Panc1 (cell line): ENCODE measurements around the gene RPS6KA1. TPM values are rescaled to one million over a fixed set of nuclear protein-coding genes. Genes with fewer than 3 reads are reported as not detected.

Source experiments
- ATAC-seq: fragments of 200-7000 bp; cut with Tn5 transposase; 2 replicates; pipeline ENCODE4 v1.9.1; 2020; ENCODE audit warnings: mild to moderate bottlenecking, moderate library complexity
- BruUV-seq: library from RNA; stranded (reverse); fragments of 400-500 nt; replicated peaks from 2 replicates; lab custom pipeline; 2021; lab: Mats Ljungman, UMichigan
- CTCF ChIA-PET: fragments of 300-600 bp; sonication (Branson Sonifier 250); formaldehyde crosslinking; loops from one replicate; lab custom pipeline; 2022; ENCODE audit warnings: antibody characterized with exemption; lab: Charles Lee
- POLR2A ChIA-PET: fragments of 300-600 bp; sonication (Branson Sonifier 250); formaldehyde crosslinking; loops from one replicate; lab custom pipeline; 2022; ENCODE audit warnings: antibody characterized with exemption; lab: Charles Lee
- DNase-seq: peaks from one replicate; pipeline ENCODE4 v3.0.0-alpha.2; 2010; ENCODE audit warnings: low read depth, low spot score
- H3K27ac ChIP-seq: 2 replicates; pipeline ENCODE4 v1.5.1; 2011; ENCODE audit warnings: mild to moderate bottlenecking, low read length, inconsistent platforms
- H3K27me3 ChIP-seq: fragments of 200-500 bp; sonication (Bioruptor generic); 2 replicates; pipeline ENCODE4 v1.6.0; 2014; ENCODE audit warnings: low read length, inconsistent platforms; ENCODE audit not compliant: control insufficient read depth, insufficient read depth
- H3K36me3 ChIP-seq: fragments of 200-500 bp; sonication (Bioruptor generic); 2 replicates; pipeline ENCODE4 v1.5.1; 2014; ENCODE audit warnings: inconsistent platforms, mild to moderate bottlenecking, low read length, moderate library complexity; ENCODE audit not compliant: control insufficient read depth, insufficient read depth
- H3K4me1 ChIP-seq: 2 replicates; pipeline ENCODE4 v1.5.1; 2011; ENCODE audit warnings: inconsistent platforms, mild to moderate bottlenecking, low read length, moderate library complexity; ENCODE audit not compliant: control insufficient read depth, insufficient read depth
- H3K4me3 ChIP-seq, 2 experiments: 2 replicates each; pipeline ENCODE4 v1.5.1; 2011 to 2012; ENCODE audit warnings: low read depth in 2 of 2, low read length in 2 of 2, mild to moderate bottlenecking in 2 of 2, inconsistent platforms in 1 of 2, moderate library complexity in 1 of 2
- H3K9me3 ChIP-seq: fragments of 200-500 bp; sonication (Bioruptor generic); 2 replicates; pipeline ENCODE4 v1.5.1; 2014; ENCODE audit warnings: low read depth, mild to moderate bottlenecking, inconsistent platforms, low read length, moderate library complexity; ENCODE audit not compliant: control insufficient read depth, insufficient read depth
- POLR2AphosphoS5 ChIP-seq: IDR thresholded peaks from 2 replicates; pipeline ENCODE4 v1.6.1; 2012; ENCODE audit warnings: mild to moderate bottlenecking, low read depth, low read length, moderate library complexity
- REST ChIP-seq, 2 experiments: IDR thresholded peaks; 2 replicates each; pipeline ENCODE4 v1.6.1; 2011 to 2012; ENCODE audit warnings: low read depth in 2 of 2, control low read depth in 1 of 2, low read length in 1 of 2, mild to moderate bottlenecking in 1 of 2, moderate library complexity in 1 of 2; ENCODE audit not compliant: insufficient read depth in 1 of 2
- SIN3A ChIP-seq: IDR thresholded peaks from 2 replicates; pipeline ENCODE4 v1.6.1; 2012; ENCODE audit warnings: low read depth, mild to moderate bottlenecking, low read length, moderate library complexity, borderline replicate concordance; ENCODE audit not compliant: insufficient read depth
- TCF7L2 ChIP-seq: IDR thresholded peaks from 2 replicates; pipeline ENCODE4 v1.6.1; 2011; ENCODE audit warnings: mild to moderate bottlenecking, low read depth, low read length, inconsistent platforms
- in situ Hi-C: cut with HindIII; loops from 2 replicates; pipeline ENCODE4 v1.10.0; 2016; ENCODE audit warnings: low sequenced_read_pairs, low pct_unique_long_range_greater_than_20kb
- intact Hi-C: fragments of 100-400 bp; cut with micrococcal nuclease; formaldehyde crosslinking; loops from one replicate; pipeline ENCODE4 v1.10.0; 2022; ENCODE audit not compliant: unreplicated experiment
- total RNA-seq: library from RNA; stranded (reverse); gene quantifications from one replicate; pipeline ENCODE4 v1.2.1, GENCODE V29; 2021; ENCODE audit not compliant: unreplicated experiment
- TF ChIP-seq, protein P1 (sequence below): fragments of 450-650 bp; IDR thresholded peaks from 2 replicates; pipeline ENCODE4 v1.5.1; 2017; ENCODE audit warnings: mild to moderate bottlenecking

Gene RPS6KA1
- total RNA-seq, 1 experiment from 2014 or later, result 44.0 TPM

DNA sequence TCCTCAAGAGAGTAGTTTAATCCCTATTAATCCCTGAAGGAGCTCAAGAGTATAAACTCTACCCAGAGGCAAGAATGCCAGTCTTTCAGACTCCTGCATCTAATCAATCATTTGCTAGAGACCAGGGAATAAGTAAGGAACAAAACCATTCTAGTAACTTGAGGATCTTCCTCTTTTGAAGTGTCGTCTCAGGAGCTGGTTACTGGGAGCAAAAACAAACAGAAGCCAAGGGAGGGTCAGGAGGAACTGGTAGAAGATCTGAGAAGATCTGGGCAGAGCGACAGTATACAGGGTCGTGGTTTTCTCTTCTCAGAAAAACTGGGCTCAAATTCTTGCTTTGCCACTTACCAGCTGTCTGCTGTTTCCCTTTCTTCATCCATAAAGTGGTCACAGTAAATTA, 69.3 kb downstream of the RPS6KA1 start:
- BruUV-seq, result no TSS peak
- Histone ChIP-seq H3K27me3 (no peaks in the 10 kb centered on the region), H3K9me3 (no peaks in the 10 kb centered on the region), H3K4me3 (no peak overlapping the region), H3K4me1 (peaks cover 7% of the 10 kb centered on the region; the same call in 1 of the 2 replicates), H3K27ac (no peak overlapping the region), H3K36me3 (no peaks in the 10 kb centered on the region)
- ChIA-PET CTCF (interaction anchor here (0.7 to 1.0 kb wide), 5 partner anchors 34 to 271 kb away, joined by 3 to 5 read pairs (median 4); no protein-coding TSS in a partner anchor), POLR2A (no interaction called here)
- no peak for ATAC-seq
- in situ Hi-C loops (no loop called here), intact Hi-C loops (no loop called here)
- TF ChIP-seq POLR2AphosphoS5, result no peak
- no peak for TF ChIP-seq TCF7L2
- no peak for TF ChIP-seq REST (IDR thresholded peaks at IDR 0.05; ENCODE audit: insufficient read depth in 1 of 2, low read depth in 2 of 2, low read length in 1 of 2)
- TF ChIP-seq SIN3A, result no peak
- TF ChIP-seq, protein P1, sequence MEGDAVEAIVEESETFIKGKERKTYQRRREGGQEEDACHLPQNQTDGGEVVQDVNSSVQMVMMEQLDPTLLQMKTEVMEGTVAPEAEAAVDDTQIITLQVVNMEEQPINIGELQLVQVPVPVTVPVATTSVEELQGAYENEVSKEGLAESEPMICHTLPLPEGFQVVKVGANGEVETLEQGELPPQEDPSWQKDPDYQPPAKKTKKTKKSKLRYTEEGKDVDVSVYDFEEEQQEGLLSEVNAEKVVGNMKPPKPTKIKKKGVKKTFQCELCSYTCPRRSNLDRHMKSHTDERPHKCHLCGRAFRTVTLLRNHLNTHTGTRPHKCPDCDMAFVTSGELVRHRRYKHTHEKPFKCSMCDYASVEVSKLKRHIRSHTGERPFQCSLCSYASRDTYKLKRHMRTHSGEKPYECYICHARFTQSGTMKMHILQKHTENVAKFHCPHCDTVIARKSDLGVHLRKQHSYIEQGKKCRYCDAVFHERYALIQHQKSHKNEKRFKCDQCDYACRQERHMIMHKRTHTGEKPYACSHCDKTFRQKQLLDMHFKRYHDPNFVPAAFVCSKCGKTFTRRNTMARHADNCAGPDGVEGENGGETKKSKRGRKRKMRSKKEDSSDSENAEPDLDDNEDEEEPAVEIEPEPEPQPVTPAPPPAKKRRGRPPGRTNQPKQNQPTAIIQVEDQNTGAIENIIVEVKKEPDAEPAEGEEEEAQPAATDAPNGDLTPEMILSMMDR, result no peak
- no peak for DNase-seq

- ChIA-PET CTCF (interaction anchor here (0.5 to 4.4 kb wide), 7 partner anchors 12 to 212 kb away, joined by 4 to 24 read pairs (median 6); partner anchors contain the start of gene PIGV), POLR2A (interaction anchor here (0.6 to 0.8 kb wide), 2 partner anchors 36 to 65 kb away, joined by 9 to 10 read pairs; no protein-coding TSS in a partner anchor)
- H3K4me1 ChIP-seq, result peaks cover 7% of the 10 kb centered on the region; the same call in 1 of the 2 replicates
- no peaks in the 10 kb centered on the region for H3K9me3 ChIP-seq
- intact Hi-C loops, result loop anchor here (2.0 to 5.0 kb wide), 2 partner anchors 186 to 275 kb away; no protein-coding TSS in a partner anchor
- no TSS peak for BruUV-seq
- H3K4me3 ChIP-seq, result no peak overlapping the region
- H3K27ac ChIP-seq, result no peak overlapping the region; the same call in 1 of the 2 replicates
- in situ Hi-C loops, result loop anchor here (5.0 kb wide), 1 partner anchor 185 kb away; the partner anchor contains the start of gene PIGV
- TF ChIP-seq REST (IDR thresholded peaks at IDR 0.05; ENCODE audit: insufficient read depth in 1 of 2, low read depth in 2 of 2, low read length in 1 of 2) (no peak), TCF7L2 (no peak), SIN3A (no peak), POLR2AphosphoS5 (no peak)
- TF ChIP-seq, protein P1, result peak; percentile 79; the same call in 1 of the 2 replicates
- no peaks in the 10 kb centered on the region for H3K27me3 ChIP-seq
- ATAC-seq (no peak), DNase-seq (peak; percentile 61)
- H3K36me3 ChIP-seq, result no peaks in the 10 kb centered on the region
These were observed 72.9 kb downstream of the RPS6KA1 start for GRCh38 chr1:26602378-26602959.
